ENCODE results near the gene AIPL1. TPM values are rescaled to one million over a fixed set of nuclear protein-coding genes. Genes with fewer than 3 reads are reported as not detected.

The AIPL1 gene
- total and polyA plus RNA-seq, 2 donors (not counting 3 experiments of a cell fraction or from before 2014, with no cell fraction given): not detected

- ChIA-PET POLR2A (no interaction called here), CTCF (no interaction called here)
- H3K9me1 ChIP-seq (replicated peaks; ENCODE audit: control insufficient read depth, extremely low read depth, insufficient read depth, low read length): no peaks in the 10 kb centered on the region
- no TSS peak for BruUV-seq (replicated peaks)
- H3K27me3 ChIP-seq (ENCODE audit: control insufficient read depth in 2 of 2, insufficient read depth in 2 of 2, low read length in 2 of 2): peaks cover 0 to 3% of the 10 kb centered on the region in 2 experiments
- H3K4me2 ChIP-seq (ENCODE audit: insufficient read depth, low read length): no peak overlapping the region
- H3K79me2 ChIP-seq (ENCODE audit: control insufficient read depth, insufficient read depth, low read length): no peaks in the 10 kb centered on the region
- TF ChIP-seq, protein P1, sequence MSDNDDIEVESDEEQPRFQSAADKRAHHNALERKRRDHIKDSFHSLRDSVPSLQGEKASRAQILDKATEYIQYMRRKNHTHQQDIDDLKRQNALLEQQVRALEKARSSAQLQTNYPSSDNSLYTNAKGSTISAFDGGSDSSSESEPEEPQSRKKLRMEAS (IDR thresholded peaks at IDR 0.05; ENCODE audit: insufficient read depth, insufficient read length): no peak
- no peak for TF ChIP-seq GATA2 (IDR thresholded peaks at IDR 0.05; ENCODE audit: insufficient read depth, insufficient read length, low read depth, low read length)
- no peak for TF ChIP-seq POLR2AphosphoS5 (IDR thresholded peaks at IDR 0.05; ENCODE audit: insufficient read depth, low read depth, low read length)
- no peak for TF ChIP-seq JUN (IDR thresholded peaks at IDR 0.05; ENCODE audit: borderline replicate concordance, insufficient read depth, insufficient read length, low read depth)
- TF ChIP-seq EZH2 (IDR thresholded peaks at IDR 0.05; ENCODE audit: borderline replicate concordance, low read depth, low read length, severe bottlenecking): no peak
- TF ChIP-seq MYC (IDR thresholded peaks at IDR 0.05; ENCODE audit: low read depth, low read length): no peak
- no peak for TF ChIP-seq FOS (IDR thresholded peaks at IDR 0.05; ENCODE audit: borderline replicate concordance, insufficient read depth, low read length)
- no peaks in the 10 kb centered on the region for H4K20me1 ChIP-seq (replicated peaks; ENCODE audit: control insufficient read depth, extremely low read depth, insufficient read depth, low read length)
- dilution Hi-C loops (cut with MboI; ENCODE audit: extremely low pct_ligation_motif_present, low sequenced_read_pairs): no loop called here
- DNase-seq (ENCODE audit: low read depth, low spot score): no peak
- H2AFZ ChIP-seq (ENCODE audit: low read depth, low read length): no peak overlapping the region
- H3K27ac ChIP-seq (ENCODE audit: insufficient read depth, low read depth, low read length): no peak overlapping the region
- intact Hi-C loops (cut with micrococcal nuclease): no loop called here
- peaks cover 8% of the 10 kb centered on the region for H3K4me1 ChIP-seq (ENCODE audit: control insufficient read depth, extremely low read depth, insufficient read depth, low read length)
- H3K9me3 ChIP-seq (replicated peaks; ENCODE audit: control insufficient read depth, insufficient read depth, low read length): no peaks in the 10 kb centered on the region
- H3K4me3 ChIP-seq (replicated peaks in 1 of 3; ENCODE audit: insufficient read depth in 1 of 3, low read depth in 1 of 3, low read length in 3 of 3): no peak overlapping the region
- no peak overlapping the region for H3K9ac ChIP-seq (replicated peaks; ENCODE audit: extremely low read depth, insufficient read depth, low read length)
- FAIRE-seq: no peak
- no peaks in the 10 kb centered on the region for H3K36me3 ChIP-seq (ENCODE audit: control insufficient read depth in 2 of 2, extremely low read depth in 1 of 2, insufficient read depth in 2 of 2, low read length in 2 of 2)
Measured at GRCh38 chr17:6457688-6458459, 23.0 kb upstream of the AIPL1 start.

Measured in endothelial cell of umbilical vein (primary cell).